Sigmoid colon (tissue), 7 donors: ENCODE results near the gene NUP43. TPM values are rescaled to one million over a fixed set of nuclear protein-coding genes. Genes with fewer than 3 reads are reported as not detected.

Source experiments
- DNase-seq: peaks from one replicate; pipeline ENCODE4 v3.0.0-alpha.2; 2019
- H3K27ac ChIP-seq, 4 donors: fragments of 200-600 bp; sonication (generic); one replicate each; pipeline ENCODE4 v1.5.1; 2016 to 2019; ENCODE audit warnings: mild to moderate bottlenecking in 1 of 4
- H3K27me3 ChIP-seq, 3 donors: fragments of 200-600 bp; sonication (generic); one replicate each; pipeline ENCODE4 v1.5.1; 2019; ENCODE audit warnings: mild to moderate bottlenecking in 1 of 3
- H3K36me3 ChIP-seq, 4 donors: fragments of 200-600 bp; sonication (generic); one replicate each; pipeline ENCODE4 v1.5.1; 2016 to 2019
- H3K4me1 ChIP-seq, 4 donors: fragments of 200-600 bp; sonication (generic); one replicate each; pipeline ENCODE4 v1.5.1; 2017 to 2019
- H3K4me3 ChIP-seq, 4 donors: fragments of 200-600 bp; sonication (generic); one replicate each; pipeline ENCODE4 v1.5.1; 2017 to 2019; ENCODE audit warnings: mild to moderate bottlenecking in 2 of 4, moderate library complexity in 1 of 4
- H3K9me3 ChIP-seq, 4 donors: fragments of 200-600 bp in 3 of 4; sonication (generic) in 3 of 4; one replicate each; pipeline versions ENCODE4 v1.5.1 to v1.6.1; 2013 to 2019
- CTCF ChIP-seq, 4 experiments: fragments of 450-650 bp in 3 of 4; fragments of 200-600 bp in 1 of 4; IDR thresholded peaks; one replicate each; pipeline ENCODE4 v1.5.1; 2016 to 2019; ENCODE audit warnings: antibody characterized with exemption in 4 of 4, mild to moderate bottlenecking in 3 of 4, moderate library complexity in 2 of 4
- EP300 ChIP-seq, 4 donors: sonication (generic); formaldehyde crosslinking; IDR thresholded peaks; one replicate each; pipeline ENCODE4 v1.6.1; 2017; ENCODE audit warnings: antibody characterized with exemption in 4 of 4
- POLR2A ChIP-seq, 2 donors: fragments of 450-650 bp; IDR thresholded peaks; one replicate each; pipeline ENCODE4 v1.6.1; 2016; ENCODE audit warnings: antibody characterized with exemption in 2 of 2, mild to moderate bottlenecking in 2 of 2, moderate library complexity in 2 of 2
- POLR2AphosphoS5 ChIP-seq, 4 donors: sonication (generic); formaldehyde crosslinking; IDR thresholded peaks; one replicate each; pipeline ENCODE4 v1.6.1; 2017; ENCODE audit warnings: antibody characterized with exemption in 4 of 4
- WGBS, 2 donors: extraction: QIAGEN DNeasy Blood & Tissue Kit; methylation state at CpG; one replicate each; pipeline ENCODE4 v1.1.7; 2013; 5-methylcytosine and 5-hydroxymethylcytosine counted together
- intact Hi-C: fragments of 100-400 bp; cut with DNase I; formaldehyde crosslinking; loops from one replicate; pipeline ENCODE4 v1.15.1; 2023
- polyA plus RNA-seq, 3 donors: library from polyadenylated mRNA; stranded (reverse); fragments of 200-250 nt; gene quantifications; one replicate each; pipeline ENCODE4 v1.2.3, GENCODE V29; 2013
- total RNA-seq, 4 donors: library from RNA; depleted of rRNA; stranded (reverse); fragments of >200 nt; gene quantifications; one replicate each; pipeline ENCODE4 v1.1.0, GENCODE V29; 2016
- donor health status: healthy with polysubstance abuse.
- donor health status: Bipolar disorder and iron deficiency.
- donor health status: healthy.

Gene NUP43
- total and polyA plus RNA-seq, 7 donors: 3.0 to 56.3 (median 18.3) TPM

GRCh38 chr6:149763866-149764265 is 17.5 kb upstream of the NUP43 start:
- intact Hi-C loops: no loop called here
- Histone ChIP-seq H3K4me3 (no peak overlapping the region), H3K27ac (no peak overlapping the region), H3K27me3 (no peaks in the 10 kb centered on the region), H3K36me3 (peaks cover 0 to 29% (median 0%) of the 10 kb centered on the region in 4 donors), H3K9me3 (no peaks in the 10 kb centered on the region), H3K4me1 (no peaks in the 10 kb centered on the region)
- no peak for TF ChIP-seq POLR2AphosphoS5 (IDR thresholded peaks at IDR 0.05)
- TF ChIP-seq CTCF (IDR thresholded peaks at IDR 0.05): no peak
- TF ChIP-seq EP300 (IDR thresholded peaks at IDR 0.05): no peak
- TF ChIP-seq POLR2A (IDR thresholded peaks at IDR 0.05): no peak
- no peak for DNase-seq

- 63 to 82% methylated on average over 1 of the region's 1 CpG for WGBS, 2 donors
- DNase-seq: no peak
- Histone ChIP-seq H3K4me1 (no peaks in the 10 kb centered on the region), H3K4me3 (no peak overlapping the region), H3K9me3 (no peaks in the 10 kb centered on the region), H3K27ac (no peak overlapping the region), H3K27me3 (no peaks in the 10 kb centered on the region), H3K36me3 (peaks cover 0 to 25% (median 0%) of the 10 kb centered on the region in 4 donors)
- TF ChIP-seq CTCF (IDR thresholded peaks at IDR 0.05): no peak
- no peak for TF ChIP-seq POLR2AphosphoS5 (IDR thresholded peaks at IDR 0.05)
- TF ChIP-seq EP300 (IDR thresholded peaks at IDR 0.05): no peak
- TF ChIP-seq POLR2A (IDR thresholded peaks at IDR 0.05): no peak
- intact Hi-C loops: no loop called here
Measured at GRCh38 chr6:149761438-149761837, 15.1 kb upstream of the NUP43 start.

- intact Hi-C loops: no loop called here
- peaks cover 0 to 12% (median 7%) of the 10 kb centered on the region in 4 donors for H3K4me1 ChIP-seq
- TF ChIP-seq POLR2A (IDR thresholded peaks at IDR 0.05): no peak
- TF ChIP-seq POLR2AphosphoS5 (IDR thresholded peaks at IDR 0.05): no peak
- no peak for TF ChIP-seq CTCF (IDR thresholded peaks at IDR 0.05)
- no peak for TF ChIP-seq EP300 (IDR thresholded peaks at IDR 0.05)
Measured at GRCh38 chr6:149756261-149756636, 9.9 kb upstream of the NUP43 start.

GRCh38 chr6:149755300-149756260 is 9.3 kb upstream of the NUP43 start:
- TF ChIP-seq POLR2A (IDR thresholded peaks at IDR 0.05) (no peak), POLR2AphosphoS5 (IDR thresholded peaks at IDR 0.05) (no peak), EP300 (IDR thresholded peaks at IDR 0.05) (no peak), CTCF (IDR thresholded peaks at IDR 0.05) (no peak)
- H3K4me3 ChIP-seq: no peak overlapping the region
- H3K4me1 ChIP-seq: peaks cover 0 to 18% (median 13%) of the 10 kb centered on the region in 4 donors
- peaks cover 0 to 12% (median 0%) of the 10 kb centered on the region in 4 donors for H3K36me3 ChIP-seq
- H3K9me3 ChIP-seq: no peaks in the 10 kb centered on the region
- H3K27me3 ChIP-seq: no peaks in the 10 kb centered on the region
- WGBS, 2 donors: 63 to 82% methylated on average over 9 of the region's 9 CpGs
- H3K27ac ChIP-seq: no peak overlapping the region
- no peak for DNase-seq
- intact Hi-C loops: no loop called here

More at GRCh38 chr6:149756261-149756636, 9.9 kb upstream of the NUP43 start:
- Histone ChIP-seq H3K27ac (no peak overlapping the region), H3K36me3 (peaks cover 0 to 16% (median 0%) of the 10 kb centered on the region in 4 donors), H3K4me3 (no peak overlapping the region), H3K9me3 (no peaks in the 10 kb centered on the region), H3K27me3 (no peaks in the 10 kb centered on the region)
- DNase-seq: no peak
- WGBS, 2 donors: 96% methylated on average over 7 of the region's 7 CpGs
